Panc1 (cell line): ENCODE measurements around the gene DENND4B. TPM values are rescaled to one million over a fixed set of nuclear protein-coding genes. Genes with fewer than 3 reads are reported as not detected.

Experiments
- ATAC-seq: fragments of 200-7000 bp; cut with Tn5 transposase; 2 replicates; pipeline ENCODE4 v1.9.1; 2020; ENCODE audit warnings: mild to moderate bottlenecking, moderate library complexity
- BruUV-seq: library from RNA; stranded (reverse); fragments of 400-500 nt; replicated peaks from 2 replicates; lab custom pipeline; 2021; lab: Mats Ljungman, UMichigan
- CTCF ChIA-PET: fragments of 300-600 bp; sonication (Branson Sonifier 250); formaldehyde crosslinking; loops from one replicate; lab custom pipeline; 2022; ENCODE audit warnings: antibody characterized with exemption; lab: Charles Lee
- POLR2A ChIA-PET: fragments of 300-600 bp; sonication (Branson Sonifier 250); formaldehyde crosslinking; loops from one replicate; lab custom pipeline; 2022; ENCODE audit warnings: antibody characterized with exemption; lab: Charles Lee
- DNase-seq: peaks from one replicate; pipeline ENCODE4 v3.0.0-alpha.2; 2010; ENCODE audit warnings: low read depth, low spot score
- H3K27ac ChIP-seq: 2 replicates; pipeline ENCODE4 v1.5.1; 2011; ENCODE audit warnings: mild to moderate bottlenecking, low read length, inconsistent platforms
- H3K27me3 ChIP-seq: fragments of 200-500 bp; sonication (Bioruptor generic); 2 replicates; pipeline ENCODE4 v1.6.0; 2014; ENCODE audit warnings: low read length, inconsistent platforms; ENCODE audit not compliant: control insufficient read depth, insufficient read depth
- H3K36me3 ChIP-seq: fragments of 200-500 bp; sonication (Bioruptor generic); 2 replicates; pipeline ENCODE4 v1.5.1; 2014; ENCODE audit warnings: inconsistent platforms, mild to moderate bottlenecking, low read length, moderate library complexity; ENCODE audit not compliant: control insufficient read depth, insufficient read depth
- H3K4me1 ChIP-seq: 2 replicates; pipeline ENCODE4 v1.5.1; 2011; ENCODE audit warnings: inconsistent platforms, mild to moderate bottlenecking, low read length, moderate library complexity; ENCODE audit not compliant: control insufficient read depth, insufficient read depth
- H3K4me3 ChIP-seq, 2 experiments: 2 replicates each; pipeline ENCODE4 v1.5.1; 2011 to 2012; ENCODE audit warnings: low read depth in 2 of 2, low read length in 2 of 2, mild to moderate bottlenecking in 2 of 2, inconsistent platforms in 1 of 2, moderate library complexity in 1 of 2
- H3K9me3 ChIP-seq: fragments of 200-500 bp; sonication (Bioruptor generic); 2 replicates; pipeline ENCODE4 v1.5.1; 2014; ENCODE audit warnings: low read depth, mild to moderate bottlenecking, inconsistent platforms, low read length, moderate library complexity; ENCODE audit not compliant: control insufficient read depth, insufficient read depth
- POLR2AphosphoS5 ChIP-seq: IDR thresholded peaks from 2 replicates; pipeline ENCODE4 v1.6.1; 2012; ENCODE audit warnings: mild to moderate bottlenecking, low read depth, low read length, moderate library complexity
- REST ChIP-seq, 2 experiments: IDR thresholded peaks; 2 replicates each; pipeline ENCODE4 v1.6.1; 2011 to 2012; ENCODE audit warnings: low read depth in 2 of 2, control low read depth in 1 of 2, low read length in 1 of 2, mild to moderate bottlenecking in 1 of 2, moderate library complexity in 1 of 2; ENCODE audit not compliant: insufficient read depth in 1 of 2
- SIN3A ChIP-seq: IDR thresholded peaks from 2 replicates; pipeline ENCODE4 v1.6.1; 2012; ENCODE audit warnings: low read depth, mild to moderate bottlenecking, low read length, moderate library complexity, borderline replicate concordance; ENCODE audit not compliant: insufficient read depth
- TCF7L2 ChIP-seq: IDR thresholded peaks from 2 replicates; pipeline ENCODE4 v1.6.1; 2011; ENCODE audit warnings: mild to moderate bottlenecking, low read depth, low read length, inconsistent platforms
- in situ Hi-C: cut with HindIII; loops from 2 replicates; pipeline ENCODE4 v1.10.0; 2016; ENCODE audit warnings: low sequenced_read_pairs, low pct_unique_long_range_greater_than_20kb
- intact Hi-C: fragments of 100-400 bp; cut with micrococcal nuclease; formaldehyde crosslinking; loops from one replicate; pipeline ENCODE4 v1.10.0; 2022; ENCODE audit not compliant: unreplicated experiment
- total RNA-seq: library from RNA; stranded (reverse); gene quantifications from one replicate; pipeline ENCODE4 v1.2.1, GENCODE V29; 2021; ENCODE audit not compliant: unreplicated experiment
- TF ChIP-seq, protein P1 (sequence below): fragments of 450-650 bp; IDR thresholded peaks from 2 replicates; pipeline ENCODE4 v1.5.1; 2017; ENCODE audit warnings: mild to moderate bottlenecking

DENND4B gene
- total RNA-seq, 1 experiment from 2014 or later, result 56.2 TPM

DNA sequence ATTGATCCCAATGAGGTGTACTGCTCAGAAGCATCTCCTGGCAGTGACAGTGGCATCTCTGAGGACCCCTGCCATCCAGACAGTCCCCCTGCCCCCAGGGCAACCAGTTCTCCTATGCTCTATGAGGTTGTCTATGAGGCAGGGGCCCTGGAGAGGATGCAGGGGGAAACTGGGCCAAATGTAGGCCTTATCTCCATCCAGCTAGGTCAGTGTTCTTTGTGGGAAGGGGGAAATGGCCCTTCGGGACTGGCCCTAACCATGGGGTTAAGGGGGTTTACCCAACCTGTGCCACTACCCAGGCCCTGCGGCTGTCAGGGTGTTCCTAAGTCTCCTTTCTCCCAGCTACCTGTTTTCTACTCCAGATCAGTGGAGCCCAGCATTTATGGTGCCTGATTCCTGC lies 22.5 kb upstream of the DENND4B start:
- BruUV-seq, result no TSS peak
- Histone ChIP-seq H3K9me3 (no peaks in the 10 kb centered on the region), H3K27ac (no peak overlapping the region), H3K4me3 (no peak overlapping the region), H3K4me1 (peaks cover 9% of the 10 kb centered on the region; the same call in 1 of the 2 replicates), H3K36me3 (no peaks in the 10 kb centered on the region; the same call in 1 of the 2 replicates), H3K27me3 (no peaks in the 10 kb centered on the region)
- CTCF ChIA-PET, result no interaction called here
- DNase-seq, result no peak
- in situ Hi-C loops (no loop called here), intact Hi-C loops (no loop called here)
- TF ChIP-seq POLR2AphosphoS5, result no peak
- TF ChIP-seq, protein P1, sequence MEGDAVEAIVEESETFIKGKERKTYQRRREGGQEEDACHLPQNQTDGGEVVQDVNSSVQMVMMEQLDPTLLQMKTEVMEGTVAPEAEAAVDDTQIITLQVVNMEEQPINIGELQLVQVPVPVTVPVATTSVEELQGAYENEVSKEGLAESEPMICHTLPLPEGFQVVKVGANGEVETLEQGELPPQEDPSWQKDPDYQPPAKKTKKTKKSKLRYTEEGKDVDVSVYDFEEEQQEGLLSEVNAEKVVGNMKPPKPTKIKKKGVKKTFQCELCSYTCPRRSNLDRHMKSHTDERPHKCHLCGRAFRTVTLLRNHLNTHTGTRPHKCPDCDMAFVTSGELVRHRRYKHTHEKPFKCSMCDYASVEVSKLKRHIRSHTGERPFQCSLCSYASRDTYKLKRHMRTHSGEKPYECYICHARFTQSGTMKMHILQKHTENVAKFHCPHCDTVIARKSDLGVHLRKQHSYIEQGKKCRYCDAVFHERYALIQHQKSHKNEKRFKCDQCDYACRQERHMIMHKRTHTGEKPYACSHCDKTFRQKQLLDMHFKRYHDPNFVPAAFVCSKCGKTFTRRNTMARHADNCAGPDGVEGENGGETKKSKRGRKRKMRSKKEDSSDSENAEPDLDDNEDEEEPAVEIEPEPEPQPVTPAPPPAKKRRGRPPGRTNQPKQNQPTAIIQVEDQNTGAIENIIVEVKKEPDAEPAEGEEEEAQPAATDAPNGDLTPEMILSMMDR, result no peak
- no peak for TF ChIP-seq REST (IDR thresholded peaks at IDR 0.05; ENCODE audit: insufficient read depth in 1 of 2, low read depth in 2 of 2, low read length in 1 of 2)
- TF ChIP-seq SIN3A, result no peak
- no peak for TF ChIP-seq TCF7L2
- no peak for ATAC-seq
- POLR2A ChIA-PET, result no interaction called here

DNA sequence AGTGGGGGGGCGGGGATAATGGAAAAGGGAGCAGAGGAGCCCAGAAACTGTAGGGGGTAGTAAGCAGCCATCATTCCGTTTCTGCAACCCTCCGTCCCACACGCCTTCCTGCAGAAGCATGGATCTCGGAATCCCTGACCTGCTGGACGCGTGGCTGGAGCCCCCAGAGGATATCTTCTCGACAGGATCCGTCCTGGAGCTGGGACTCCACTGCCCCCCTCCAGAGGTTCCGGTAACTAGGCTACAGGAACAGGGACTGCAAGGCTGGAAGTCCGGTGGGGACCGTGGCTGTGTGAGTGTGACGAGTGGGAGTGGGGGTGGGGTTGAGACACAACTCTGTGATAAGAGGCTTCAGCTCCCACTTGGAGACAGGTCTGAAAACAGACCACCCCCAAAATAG lies 21.9 kb upstream of the DENND4B start:
- ChIA-PET CTCF (interaction anchor here (1.0 kb wide), 1 partner anchor 290 kb away, joined by 5 read pairs; the partner anchor contains the start of gene NPR1), POLR2A (interaction anchor here (0.6 kb wide), 1 partner anchor 296 kb away, joined by 3 read pairs; no protein-coding TSS in a partner anchor)
- no peak for TF ChIP-seq REST (IDR thresholded peaks at IDR 0.05; ENCODE audit: insufficient read depth in 1 of 2, low read depth in 2 of 2, low read length in 1 of 2)
- TF ChIP-seq, protein P1, result no peak
- TF ChIP-seq SIN3A, result no peak
- no peak for TF ChIP-seq POLR2AphosphoS5
- no peak for TF ChIP-seq TCF7L2
- Histone ChIP-seq H3K27me3 (no peaks in the 10 kb centered on the region), H3K4me1 (peaks cover 9% of the 10 kb centered on the region; the same call in 1 of the 2 replicates), H3K27ac (peak overlapping the region; percentile 97), H3K4me3 (peak overlapping the region; percentile 66 to 70), H3K36me3 (no peaks in the 10 kb centered on the region; the same call in 1 of the 2 replicates), H3K9me3 (no peaks in the 10 kb centered on the region)
- BruUV-seq, result no TSS peak
- in situ Hi-C loops (no loop called here), intact Hi-C loops (no loop called here)
- DNase-seq (no peak), ATAC-seq (no peak)
